Stimulated activated CD8-positive, alpha-beta memory T cell treated with anti-CD3 and anti-CD28 coated beads, Interleukin-15, amount 100 ng/mL, for 1 hour (primary cell): ENCODE results near the gene CPNE2.

ENCODE experiments used
- DNase-seq: peaks from one replicate; pipeline ENCODE4 v3.0.0-alpha.2; 2020; ENCODE audit warnings: low read depth

Gene CPNE2

DNA sequence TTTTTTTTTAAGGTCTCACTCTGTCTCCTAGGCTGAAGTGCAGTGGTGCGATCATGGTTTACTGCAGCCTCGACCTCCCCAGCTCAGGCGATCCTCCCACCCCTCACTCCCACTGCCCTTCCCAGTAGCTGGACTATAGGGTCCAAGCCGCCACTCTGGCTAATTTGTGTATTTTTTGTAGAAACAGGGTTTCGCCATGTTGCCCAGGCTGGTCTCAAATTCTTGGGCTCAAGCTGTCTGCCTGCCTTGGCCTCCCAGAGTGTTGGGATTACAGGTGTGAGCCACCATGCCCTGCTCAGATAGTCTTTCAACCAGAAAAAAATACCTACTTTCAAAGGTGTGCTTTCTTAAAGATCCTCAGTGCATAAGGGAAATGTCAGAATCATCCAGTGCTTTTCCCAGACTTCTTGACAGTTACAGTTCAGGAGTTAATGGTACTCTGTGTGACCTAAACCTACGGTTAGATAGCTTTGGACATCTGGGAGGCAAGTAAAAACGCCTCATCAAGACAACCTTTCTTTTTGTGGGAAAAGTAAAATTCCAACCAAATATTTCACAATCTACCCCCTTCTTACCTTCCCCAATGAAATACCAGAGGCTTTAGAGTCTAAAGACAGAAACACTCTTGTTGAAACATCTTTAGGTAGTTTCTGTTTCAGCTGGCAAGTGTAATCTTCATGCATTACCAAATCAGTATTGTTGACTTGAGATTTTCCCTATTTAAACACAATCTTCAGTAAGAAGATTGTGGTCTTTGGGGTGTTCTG, 100.5 kb downstream of the CPNE2 start:
- DNase-seq: no peak

DNA sequence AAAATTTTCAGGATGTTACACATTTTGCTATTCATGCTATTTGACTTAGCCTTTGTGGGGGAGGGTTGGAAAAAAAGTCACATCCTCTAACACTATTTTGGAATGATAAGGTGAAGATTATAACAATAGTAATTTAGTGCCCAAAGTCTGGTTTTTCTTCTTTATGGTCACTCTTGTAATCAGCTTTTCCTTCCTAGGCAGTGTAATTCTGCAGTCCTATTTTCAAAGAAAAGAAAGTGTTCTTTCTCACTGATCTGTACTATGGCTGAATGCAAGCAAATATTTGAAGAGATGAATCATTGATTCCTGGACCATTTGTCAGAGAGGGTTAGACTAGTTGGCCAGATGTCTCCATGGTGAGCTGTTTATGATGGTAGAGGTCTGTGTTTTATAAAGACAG, 102.1 kb downstream of the CPNE2 start:
- no peak for DNase-seq

DNA sequence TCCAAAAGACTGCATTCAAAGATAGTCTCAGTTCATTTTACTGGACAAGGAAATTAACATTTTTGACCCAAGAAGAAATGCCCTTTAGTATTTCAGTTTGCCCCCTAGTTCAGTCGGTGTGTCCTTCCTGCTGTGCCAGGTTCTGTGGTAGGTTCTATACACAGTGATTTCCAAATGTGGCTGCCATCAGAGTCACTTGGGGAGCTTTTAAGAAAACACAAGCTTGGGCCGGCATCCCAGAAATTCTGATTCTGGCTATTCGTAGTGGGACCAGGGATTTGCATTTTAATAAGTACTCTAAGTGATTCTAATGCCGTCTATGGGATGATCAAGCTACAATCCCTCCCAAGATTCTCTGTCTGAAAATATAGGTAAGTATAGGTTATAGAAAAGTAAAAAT, 103.9 kb downstream of the CPNE2 start:
- DNase-seq: no peak

DNA sequence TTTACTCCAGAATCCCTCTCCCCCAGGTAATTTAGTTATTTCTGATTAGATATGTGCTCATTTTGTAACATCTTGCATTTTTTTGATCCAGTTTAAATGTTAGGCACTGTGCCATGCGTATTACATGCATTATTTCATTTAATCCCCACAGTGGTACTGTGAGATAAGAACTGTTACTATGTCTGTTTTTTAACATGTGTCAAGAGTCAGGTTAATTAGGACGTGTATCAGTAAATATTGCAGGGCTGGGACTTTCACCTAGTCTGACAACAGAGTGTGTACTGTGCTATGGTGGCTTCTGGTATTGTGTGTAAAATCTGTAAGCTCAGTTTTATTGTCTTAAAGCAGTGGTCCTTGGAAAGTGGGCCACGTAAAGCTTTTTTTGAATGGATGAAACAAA, 104.4 kb downstream of the CPNE2 start:
- no peak for DNase-seq
